H9 (cell line): Measurements from ENCODE around the gene RAET1L. TPM values are rescaled to one million over a fixed set of nuclear protein-coding genes. Genes with fewer than 3 reads are reported as not detected.

Experiments
- DNase-seq: peaks from one replicate; pipeline ENCODE4 v3.0.0-alpha.2; 2017
- H2AFZ ChIP-seq: one replicate; pipeline ENCODE4 v1.6.1; 2013; ENCODE audit warnings: mild to moderate bottlenecking, low read length, control low read depth, moderate library complexity
- H2AK5ac ChIP-seq: 2 replicates; pipeline ENCODE4 v1.6.1; 2013; ENCODE audit warnings: low read length, control low read depth, mixed read lengths; ENCODE audit not compliant: insufficient read length
- H2BK120ac ChIP-seq: one replicate; pipeline ENCODE4 v1.6.1; 2013; ENCODE audit warnings: low read depth, mild to moderate bottlenecking, low read length, control low read depth, inconsistent platforms; ENCODE audit not compliant: poor library complexity, severe bottlenecking
- H2BK12ac ChIP-seq: 2 replicates; pipeline ENCODE4 v1.6.1; 2013; ENCODE audit warnings: low read length, control low read depth, mixed read lengths, low read depth; ENCODE audit not compliant: insufficient read length
- H2BK15ac ChIP-seq: 2 replicates; pipeline ENCODE4 v1.6.1; 2013; ENCODE audit warnings: low read depth, low read length, control low read depth
- H2BK20ac ChIP-seq: one replicate; pipeline ENCODE4 v1.6.1; 2013; ENCODE audit warnings: low read depth, mild to moderate bottlenecking, low read length, control low read depth, inconsistent platforms; ENCODE audit not compliant: poor library complexity, severe bottlenecking
- H2BK5ac ChIP-seq: 2 replicates; pipeline ENCODE4 v1.6.1; 2013; ENCODE audit warnings: low read length, control low read depth, mixed read lengths; ENCODE audit not compliant: insufficient read length
- H3K14ac ChIP-seq: 2 replicates; pipeline ENCODE4 v1.6.1; 2013; ENCODE audit warnings: low read length, control low read depth; ENCODE audit not compliant: insufficient read depth
- H3K18ac ChIP-seq: 2 replicates; pipeline ENCODE4 v1.6.1; 2013; ENCODE audit warnings: low read depth, mild to moderate bottlenecking, mixed read lengths, low read length, control low read depth; ENCODE audit not compliant: insufficient read length
- H3K23ac ChIP-seq: 2 replicates; pipeline ENCODE4 v1.6.1; 2013; ENCODE audit warnings: low read length, control low read depth, mixed read lengths, low read depth; ENCODE audit not compliant: insufficient read length
- H3K23me2 ChIP-seq: 2 replicates; pipeline ENCODE4 v1.6.1; 2013; ENCODE audit warnings: low read depth, mild to moderate bottlenecking, mixed read lengths, low read length, control low read depth; ENCODE audit not compliant: insufficient read length, poor library complexity, severe bottlenecking
- H3K27ac ChIP-seq: 2 replicates; pipeline ENCODE4 v1.5.1; 2013; ENCODE audit warnings: low read length, control low read depth, mixed read lengths, low read depth; ENCODE audit not compliant: insufficient read length
- H3K27me3 ChIP-seq: 2 replicates; pipeline ENCODE4 v1.6.1; 2013; ENCODE audit warnings: low read length, control low read depth, inconsistent platforms; ENCODE audit not compliant: insufficient read depth
- H3K4ac ChIP-seq: 2 replicates; pipeline ENCODE4 v1.6.1; 2013; ENCODE audit warnings: low read depth, mild to moderate bottlenecking, control low read depth, inconsistent platforms, low read length, moderate library complexity
- H3K4me1 ChIP-seq: 2 replicates; pipeline ENCODE4 v1.6.1; 2013; ENCODE audit warnings: low read length, control low read depth, inconsistent platforms; ENCODE audit not compliant: insufficient read depth
- H3K4me2 ChIP-seq: 2 replicates; pipeline ENCODE4 v1.6.1; 2013; ENCODE audit warnings: low read length, control low read depth, mixed read lengths; ENCODE audit not compliant: insufficient read length, insufficient read depth
- H3K56ac ChIP-seq: 2 replicates; pipeline ENCODE4 v1.6.1; 2013; ENCODE audit warnings: low read depth, mild to moderate bottlenecking, mixed read lengths, low read length, control low read depth; ENCODE audit not compliant: insufficient read length
- H3K79me1 ChIP-seq: 2 replicates; pipeline ENCODE4 v1.6.1; 2013; ENCODE audit warnings: low read depth, mild to moderate bottlenecking, moderate library complexity, low read length, control low read depth, inconsistent platforms; ENCODE audit not compliant: insufficient read depth, poor library complexity, severe bottlenecking
- H3K79me2 ChIP-seq: 2 replicates; pipeline ENCODE4 v1.6.1; 2013; ENCODE audit warnings: low read length, control low read depth, inconsistent platforms; ENCODE audit not compliant: insufficient read depth
- H3K9ac ChIP-seq: 2 replicates; pipeline ENCODE4 v1.6.1; 2013; ENCODE audit warnings: low read length, control low read depth, mixed read lengths; ENCODE audit not compliant: insufficient read length; ENCODE audit errors: extremely low read depth
- H3K9me3 ChIP-seq: one replicate; pipeline ENCODE4 v1.6.1; 2013; ENCODE audit warnings: low read depth, low read length, inconsistent platforms; ENCODE audit not compliant: control insufficient read depth
- H3T11ph ChIP-seq: one replicate; pipeline ENCODE4 v1.6.1; 2013; ENCODE audit warnings: mild to moderate bottlenecking, low read length, control low read depth, inconsistent platforms
- H4K20me1 ChIP-seq: one replicate; pipeline ENCODE4 v1.6.1; 2013; ENCODE audit not compliant: control insufficient read depth, insufficient read length, insufficient read depth
- H4K5ac ChIP-seq: 2 replicates; pipeline ENCODE4 v1.6.1; 2013; ENCODE audit warnings: low read depth, mild to moderate bottlenecking, mixed read lengths, low read length, control low read depth; ENCODE audit not compliant: insufficient read length
- H4K8ac ChIP-seq: replicated peaks from 2 replicates; pipeline ENCODE4 v1.6.1; 2013; ENCODE audit warnings: low read length, control low read depth, mixed read lengths, low read depth; ENCODE audit not compliant: insufficient read length
- H4K91ac ChIP-seq: 2 replicates; pipeline ENCODE4 v1.6.1; 2013; ENCODE audit warnings: low read depth, mild to moderate bottlenecking, moderate library complexity, mixed read lengths, low read length, control low read depth; ENCODE audit not compliant: insufficient read length
- H3K27ac Mint-ChIP-seq, 3 experiments: 2 replicates in 2 of 3; 3 replicates in 1 of 3; pipeline ENCODE4 v1.8.0; 2020 to 2021; ENCODE audit warnings: mixed read lengths in 3 of 3, mild to moderate bottlenecking in 1 of 3, moderate library complexity in 1 of 3
- H3K27me3 Mint-ChIP-seq: 2 replicates; pipeline ENCODE4 v1.8.0; 2021; ENCODE audit warnings: low read depth, mild to moderate bottlenecking, moderate library complexity, mixed read lengths
- H3K36me3 Mint-ChIP-seq, 3 experiments: 2 replicates in 2 of 3; 3 replicates in 1 of 3; pipeline ENCODE4 v1.8.0; 2020 to 2021; ENCODE audit warnings: low read depth in 3 of 3, mixed read lengths in 3 of 3; ENCODE audit not compliant: insufficient read depth in 1 of 3
- H3K4me1 Mint-ChIP-seq, 2 experiments: 2 replicates each; pipeline ENCODE4 v1.8.0; 2020; ENCODE audit warnings: mixed read lengths in 2 of 2
- H3K4me3 Mint-ChIP-seq, 2 experiments: 2 replicates in 1 of 2; 3 replicates in 1 of 2; pipeline ENCODE4 v1.8.0; 2020 to 2021; ENCODE audit warnings: mild to moderate bottlenecking in 2 of 2, mixed read lengths in 2 of 2, moderate library complexity in 1 of 2
- H3K9me3 Mint-ChIP-seq, 2 experiments: 2 replicates in 1 of 2; 3 replicates in 1 of 2; pipeline ENCODE4 v1.8.0; 2020; ENCODE audit warnings: mild to moderate bottlenecking in 2 of 2, mixed read lengths in 2 of 2, moderate library complexity in 1 of 2
- WGBS: extraction: QIAGEN DNeasy Blood & Tissue Kit; methylation state at CpG from one replicate; pipeline ENCODE4 v1.1.7; 2013; ENCODE audit warnings: missing lambda C conversion rate, low lambda C conversion rate, mixed read lengths; ENCODE audit not compliant: insufficient read length; ENCODE audit errors: extremely low coverage; 5-methylcytosine and 5-hydroxymethylcytosine counted together
- total RNA-seq: library from RNA; stranded (reverse); gene quantifications from 2 replicates; pipeline ENCODE4 v1.2.1, GENCODE V29; 2021
- TF ChIP-seq, protein P1 (sequence below): fragments of 200-600 bp; sonication (generic); conservative IDR thresholded peaks from 3 replicates; pipeline ENCODE4 v1.8.0; 2021; ENCODE audit warnings: antibody characterized with exemption, mild to moderate bottlenecking

The RAET1L gene
- total RNA-seq, 1 experiment from 2014 or later: not detected

DNA sequence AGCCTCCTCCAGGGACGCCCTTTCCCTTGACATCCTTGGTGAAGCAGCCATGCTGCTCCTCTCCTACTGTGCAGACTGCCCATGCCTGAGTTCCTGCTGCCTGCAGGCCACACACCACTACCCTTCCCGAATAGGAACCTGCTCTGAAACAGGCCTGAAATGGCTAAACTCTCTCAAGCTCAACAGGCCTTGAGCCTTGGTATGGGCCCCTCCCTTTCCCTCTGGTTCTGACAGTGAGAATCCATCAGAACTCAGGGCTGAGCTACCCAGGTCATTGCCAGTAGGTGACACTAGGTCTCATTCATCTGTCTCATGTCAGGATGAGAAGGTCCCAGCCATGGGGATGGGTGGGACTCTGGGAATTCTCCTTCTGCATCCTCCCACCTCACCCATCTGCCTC is 25.7 kb downstream of the RAET1L start:
- Mint-ChIP-seq H3K27me3 (peaks cover 38% of the 10 kb centered on the region), H3K27ac (peak overlapping the region in 1 of 3 experiments; percentile 71; a peak in 1 of 7 replicates), H3K4me3 (no peak overlapping the region), H3K36me3 (peaks cover 0 to 22% (median 0%) of the 10 kb centered on the region in 3 experiments; a peak in 3 of 7 replicates), H3K4me1 (peaks cover 5 to 7% of the 10 kb centered on the region in 2 experiments), H3K9me3 (no peaks in the 10 kb centered on the region)
- no peak overlapping the region for H2AK5ac ChIP-seq
- no peaks in the 10 kb centered on the region for H3K79me2 ChIP-seq
- no peak overlapping the region for H3T11ph ChIP-seq
- H3K18ac ChIP-seq: no peak overlapping the region
- no peak overlapping the region for H3K27ac ChIP-seq
- no peak overlapping the region for H4K91ac ChIP-seq
- no peaks in the 10 kb centered on the region for H3K4me1 ChIP-seq
- H3K27me3 ChIP-seq: peaks cover 11% of the 10 kb centered on the region; the same call in 1 of the 2 replicates
- no peak overlapping the region for H3K4me2 ChIP-seq
- H2BK5ac ChIP-seq: no peak overlapping the region
- H4K20me1 ChIP-seq: no peaks in the 10 kb centered on the region
- no peak overlapping the region for H4K8ac ChIP-seq
- H2BK15ac ChIP-seq: no peak overlapping the region
- H2BK20ac ChIP-seq: no peak overlapping the region
- no CpG with 5 or more reads among the region's 2 CpGs for WGBS
- no peaks in the 10 kb centered on the region for H3K9me3 ChIP-seq
- TF ChIP-seq, protein P1, sequence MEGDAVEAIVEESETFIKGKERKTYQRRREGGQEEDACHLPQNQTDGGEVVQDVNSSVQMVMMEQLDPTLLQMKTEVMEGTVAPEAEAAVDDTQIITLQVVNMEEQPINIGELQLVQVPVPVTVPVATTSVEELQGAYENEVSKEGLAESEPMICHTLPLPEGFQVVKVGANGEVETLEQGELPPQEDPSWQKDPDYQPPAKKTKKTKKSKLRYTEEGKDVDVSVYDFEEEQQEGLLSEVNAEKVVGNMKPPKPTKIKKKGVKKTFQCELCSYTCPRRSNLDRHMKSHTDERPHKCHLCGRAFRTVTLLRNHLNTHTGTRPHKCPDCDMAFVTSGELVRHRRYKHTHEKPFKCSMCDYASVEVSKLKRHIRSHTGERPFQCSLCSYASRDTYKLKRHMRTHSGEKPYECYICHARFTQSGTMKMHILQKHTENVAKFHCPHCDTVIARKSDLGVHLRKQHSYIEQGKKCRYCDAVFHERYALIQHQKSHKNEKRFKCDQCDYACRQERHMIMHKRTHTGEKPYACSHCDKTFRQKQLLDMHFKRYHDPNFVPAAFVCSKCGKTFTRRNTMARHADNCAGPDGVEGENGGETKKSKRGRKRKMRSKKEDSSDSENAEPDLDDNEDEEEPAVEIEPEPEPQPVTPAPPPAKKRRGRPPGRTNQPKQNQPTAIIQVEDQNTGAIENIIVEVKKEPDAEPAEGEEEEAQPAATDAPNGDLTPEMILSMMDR: no peak
- no peaks in the 10 kb centered on the region for H3K79me1 ChIP-seq
- no peak for DNase-seq
- H3K23ac ChIP-seq: no peak overlapping the region
- H3K4ac ChIP-seq: no peak overlapping the region
- H3K9ac ChIP-seq: no peak overlapping the region
- no peak overlapping the region for H2BK12ac ChIP-seq
- no peak overlapping the region for H2BK120ac ChIP-seq
- H3K14ac ChIP-seq: no peak overlapping the region
- H3K56ac ChIP-seq: no peak overlapping the region
- H4K5ac ChIP-seq: no peak overlapping the region
- peaks cover 5% of the 10 kb centered on the region for H3K23me2 ChIP-seq
- no peak overlapping the region for H2AFZ ChIP-seq
